ENCODE measurements around the gene LDHAL6B.

LDHAL6B gene

DNA sequence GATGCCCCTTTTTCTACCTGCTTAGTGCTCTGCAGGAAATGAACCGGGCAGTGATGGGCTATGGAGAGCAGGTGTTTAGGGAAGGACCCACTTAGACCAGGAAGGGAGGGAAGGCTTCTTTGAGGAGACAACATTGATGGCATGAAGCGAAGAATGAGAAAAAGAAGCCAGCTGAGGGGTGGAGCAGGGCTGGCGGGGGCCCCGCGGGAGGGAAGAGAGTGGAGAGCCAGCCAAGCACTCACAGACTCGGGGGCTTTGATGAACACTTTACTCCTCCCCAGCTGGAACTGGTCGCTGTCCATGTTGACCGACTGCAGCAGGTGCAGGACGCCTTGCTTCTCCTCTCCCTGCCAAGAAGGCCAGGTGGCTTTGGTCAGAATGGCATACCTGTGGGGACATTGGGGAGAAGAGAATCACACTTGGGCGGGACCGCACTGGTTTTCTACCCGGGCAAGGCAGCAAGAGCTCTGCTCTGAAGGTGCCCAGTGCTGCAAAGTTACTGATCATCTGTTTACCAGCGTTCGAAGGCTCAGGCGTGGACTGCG, 28.4 kb upstream of the LDHAL6B start:
- DNase-seq: no peak

- no peak for DNase-seq
These were observed 26.9 kb upstream of the LDHAL6B start for GRCh38 chr15:59179717-59180116.

- DNase-seq: no peak
These were observed 25.6 kb upstream of the LDHAL6B start for GRCh38 chr15:59180945-59181600.

DNA sequence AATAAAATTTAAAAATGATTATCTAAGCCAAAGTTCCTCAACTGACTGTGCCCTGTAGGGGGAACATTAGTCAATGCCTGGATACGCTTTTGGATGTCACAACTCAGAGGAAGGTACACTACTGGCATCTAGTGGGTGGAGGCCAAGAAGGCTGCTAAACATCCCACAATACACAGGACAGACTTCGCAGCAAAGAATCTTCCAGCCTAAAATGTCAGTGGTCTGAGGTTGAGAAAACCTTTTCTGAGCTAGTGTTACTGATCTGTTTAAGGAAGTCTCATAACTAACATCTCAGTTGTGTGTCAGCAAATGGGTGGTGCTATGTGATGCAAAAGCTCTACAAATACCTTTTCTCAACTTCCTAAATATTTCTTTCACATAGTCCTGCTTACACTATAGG, 20.9 kb upstream of the LDHAL6B start:
- no peak for DNase-seq

GRCh38 chr15:59186501-59186900, 20.1 kb upstream of the LDHAL6B start:
- DNase-seq: no peak

DNA sequence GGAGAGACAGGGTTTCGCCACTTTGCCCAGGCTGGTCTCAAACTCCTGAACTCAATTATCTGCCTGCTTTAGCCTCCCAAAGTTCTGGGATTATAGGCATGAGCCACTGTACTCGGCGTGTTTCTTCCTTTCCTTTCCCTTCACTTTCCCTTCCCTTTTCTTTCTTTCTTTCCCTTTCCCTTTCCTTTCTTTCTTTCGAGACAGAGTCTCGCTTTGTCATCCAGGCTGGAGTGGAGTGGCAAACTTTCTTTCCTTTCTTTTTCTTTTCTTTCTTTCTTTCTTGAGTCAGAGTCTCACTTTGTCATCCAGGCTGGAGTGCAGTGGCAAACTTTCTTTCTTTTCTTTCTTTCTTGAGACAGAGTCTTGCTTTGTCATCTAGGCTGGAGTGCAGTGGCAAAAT, 17.4 kb upstream of the LDHAL6B start:
- DNase-seq: no peak

GRCh38 chr15:59190291-59190690, 16.4 kb upstream of the LDHAL6B start:
- no peak for DNase-seq

DNA sequence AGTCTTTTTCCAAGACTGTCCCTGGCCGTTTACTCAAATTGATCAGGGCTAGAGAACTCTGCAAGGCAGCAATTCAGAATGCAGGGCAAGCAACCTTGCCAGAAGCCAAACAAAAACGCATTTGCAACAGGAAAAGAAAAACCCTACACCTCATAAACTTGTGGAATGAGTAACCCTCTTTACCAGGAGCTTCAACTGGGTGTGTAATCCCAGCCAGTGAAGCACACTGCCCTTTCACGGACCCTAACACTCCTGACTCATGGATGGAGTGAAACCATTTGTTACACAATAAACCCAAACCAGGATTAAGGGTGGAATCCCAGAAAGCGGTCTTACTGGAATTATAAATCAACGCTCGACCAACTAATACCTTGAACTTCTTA, 14.8 kb upstream of the LDHAL6B start:
- DNase-seq: no peak

DNA sequence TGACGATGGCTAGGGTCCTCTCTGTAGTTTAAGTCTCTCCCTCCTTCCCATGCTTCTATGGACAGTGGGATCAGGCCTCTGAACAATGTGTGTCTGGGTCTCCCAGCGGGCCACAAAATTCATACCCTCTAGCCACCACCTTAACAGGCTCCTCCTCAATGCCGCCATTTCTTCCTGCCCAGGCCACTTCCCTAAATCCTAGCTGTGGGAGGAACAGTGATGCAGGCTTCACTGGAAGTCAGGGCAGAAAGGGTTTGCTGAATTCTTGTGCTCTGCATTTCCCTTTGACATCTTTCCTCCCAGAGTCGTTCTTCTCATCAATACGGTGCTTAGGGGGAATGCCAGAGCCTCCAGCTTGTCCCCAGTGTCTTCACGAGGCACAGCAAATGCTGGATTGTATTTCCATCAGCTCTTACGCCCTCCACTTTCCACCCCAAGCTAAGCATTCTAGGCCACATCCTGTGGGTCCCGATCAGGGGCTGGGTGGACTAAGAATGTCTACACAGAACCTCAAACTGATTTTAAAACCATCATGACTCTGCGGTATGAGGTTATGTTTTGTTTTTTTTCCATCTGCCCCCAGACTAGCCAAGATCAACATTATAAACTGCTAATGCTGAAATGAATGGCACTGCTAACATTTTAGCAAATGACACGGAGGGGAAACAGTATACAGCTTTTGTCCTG, 11.9 kb upstream of the LDHAL6B start:
- no peak for DNase-seq

DNA sequence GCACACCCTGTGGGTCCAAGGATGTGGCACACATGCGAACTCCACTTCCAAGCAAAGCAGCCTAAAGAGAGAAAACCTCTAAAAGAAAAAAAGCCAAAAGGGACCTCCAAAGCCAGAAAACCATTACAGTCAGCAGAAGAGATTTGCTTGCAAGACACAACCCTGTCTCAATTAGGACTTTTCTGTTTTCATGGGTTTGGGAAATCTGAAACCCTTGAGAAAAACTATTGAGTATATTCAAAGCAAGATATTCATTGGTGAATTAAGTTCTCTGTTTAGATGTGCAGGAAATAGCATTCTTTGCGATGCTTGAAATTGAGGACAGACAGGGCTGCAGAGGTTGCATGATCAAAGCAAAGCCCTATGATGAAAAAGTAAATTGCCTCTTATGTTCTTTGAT, 10.2 kb upstream of the LDHAL6B start:
- DNase-seq: no peak

DNA sequence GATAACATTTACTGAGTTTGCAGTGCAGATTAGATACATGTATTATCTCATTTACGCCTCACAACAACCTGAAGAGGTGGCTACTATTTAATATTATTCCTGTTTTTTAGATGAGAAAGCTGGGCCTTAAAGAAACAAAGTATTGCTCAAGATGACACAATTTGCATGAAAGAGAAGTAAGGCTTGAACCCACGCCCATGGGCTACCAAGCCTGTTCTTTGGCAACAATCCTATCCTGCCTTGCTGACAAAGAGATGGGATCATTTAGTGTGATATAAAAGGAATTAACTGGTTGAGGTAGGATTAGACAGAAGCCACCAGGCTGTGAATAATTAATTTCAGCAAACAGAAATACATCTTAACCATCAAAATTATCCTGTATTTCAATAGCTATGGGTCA, 9.2 kb upstream of the LDHAL6B start:
- DNase-seq: no peak

DNA sequence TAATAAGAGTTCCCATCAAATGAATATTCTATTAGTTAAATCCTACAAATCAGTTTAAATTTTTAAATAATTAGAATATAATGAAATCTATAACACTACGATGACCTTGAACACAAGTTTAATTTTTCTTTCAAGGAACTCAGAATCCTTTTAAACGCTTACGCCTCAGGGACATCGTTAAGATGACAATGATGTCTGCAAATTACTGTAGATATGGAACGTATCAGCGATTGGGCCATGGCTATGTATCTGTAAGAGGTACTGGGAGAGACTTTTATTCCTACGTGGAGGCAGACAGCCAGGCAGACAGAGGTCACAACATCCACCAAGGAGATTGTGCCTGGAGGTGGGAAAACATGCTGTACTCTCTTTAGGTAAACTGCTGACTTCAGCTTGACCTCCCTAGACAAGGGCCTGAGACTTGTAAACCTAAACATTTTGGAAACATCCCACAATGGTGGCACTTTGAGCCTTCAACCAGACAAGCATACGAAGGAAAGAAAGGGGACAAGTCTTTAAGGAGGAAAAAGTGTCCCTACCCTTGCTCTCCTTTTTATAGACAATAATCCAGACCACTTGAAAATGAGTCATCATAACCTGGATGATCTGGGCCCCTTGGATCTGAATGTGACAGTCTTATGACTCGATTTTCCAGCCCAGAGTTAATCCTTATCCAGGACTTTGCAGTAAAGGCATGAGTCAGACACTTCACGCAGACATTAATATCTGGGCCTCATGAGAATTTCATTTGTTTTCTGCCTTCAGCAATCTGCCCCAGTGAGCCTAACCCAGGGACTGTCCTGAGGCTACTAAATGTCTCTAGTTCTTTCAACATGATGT, 6.8 kb upstream of the LDHAL6B start:
- no peak for DNase-seq

GRCh38 chr15:59200560-59200959, 6.1 kb upstream of the LDHAL6B start:
- no peak for DNase-seq

DNA sequence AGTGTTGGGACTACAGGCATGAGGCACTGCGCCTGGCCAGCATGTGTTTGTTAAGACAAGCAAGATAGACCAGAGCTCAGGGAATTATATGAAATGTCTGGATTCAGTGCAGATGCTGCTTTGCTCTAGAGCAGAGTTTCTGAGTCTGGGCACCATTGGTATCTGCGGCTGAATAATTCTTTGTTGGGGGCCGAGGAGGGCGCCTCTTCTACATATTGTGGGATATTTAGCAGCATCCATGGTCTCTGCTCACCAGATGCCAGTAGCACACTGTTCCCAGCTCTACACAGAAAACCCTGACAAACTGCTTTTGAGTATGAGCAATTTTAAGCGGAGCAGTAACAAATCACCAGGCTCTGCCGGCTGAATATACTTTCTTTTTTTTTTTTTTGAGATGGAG, 3.6 kb upstream of the LDHAL6B start:
- DNase-seq: no peak

- no peak for DNase-seq
These were observed 3.0 kb upstream of the LDHAL6B start for GRCh38 chr15:59203657-59204056.

- no peak for DNase-seq
These were observed 612 bp upstream of the LDHAL6B start for GRCh38 chr15:59205839-59206622.

DNA sequence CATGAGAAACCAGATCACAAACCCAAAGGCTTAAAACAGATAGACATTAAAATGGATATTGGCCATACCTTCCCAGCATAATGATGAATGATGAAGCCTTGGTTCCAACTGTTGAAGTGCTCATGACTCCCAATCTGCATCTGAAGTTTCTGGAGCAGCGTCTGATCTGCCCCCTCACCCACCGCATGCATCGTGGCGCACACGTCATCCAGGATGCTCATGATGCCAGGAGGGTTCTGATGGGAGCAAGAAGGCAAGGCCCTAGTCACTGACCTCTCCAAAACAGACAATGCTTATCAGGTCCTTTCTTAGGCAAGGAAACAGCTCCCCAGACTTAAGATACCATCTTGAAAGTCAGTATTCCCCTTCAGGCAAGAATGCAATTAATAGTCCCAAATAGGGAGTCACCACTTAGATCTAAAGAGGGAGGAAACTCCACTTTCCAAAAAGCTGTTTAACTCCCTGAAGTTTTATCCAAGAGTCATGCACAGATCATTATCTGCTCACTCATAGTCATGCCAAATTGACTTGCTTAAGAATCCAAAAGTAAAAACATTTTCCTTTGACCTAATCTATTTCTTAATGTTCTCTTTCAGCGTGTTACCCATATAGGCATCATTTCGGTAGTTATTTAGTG, 2.1 kb downstream of the LDHAL6B start:
- DNase-seq: no peak

- no peak for DNase-seq
These were observed 3.5 kb downstream of the LDHAL6B start for GRCh38 chr15:59210186-59210585.

- no peak for DNase-seq
These were observed 10.3 kb downstream of the LDHAL6B start for GRCh38 chr15:59216911-59217310.

GRCh38 chr15:59217876-59218498, 11.3 kb downstream of the LDHAL6B start:
- no peak for DNase-seq

DNA sequence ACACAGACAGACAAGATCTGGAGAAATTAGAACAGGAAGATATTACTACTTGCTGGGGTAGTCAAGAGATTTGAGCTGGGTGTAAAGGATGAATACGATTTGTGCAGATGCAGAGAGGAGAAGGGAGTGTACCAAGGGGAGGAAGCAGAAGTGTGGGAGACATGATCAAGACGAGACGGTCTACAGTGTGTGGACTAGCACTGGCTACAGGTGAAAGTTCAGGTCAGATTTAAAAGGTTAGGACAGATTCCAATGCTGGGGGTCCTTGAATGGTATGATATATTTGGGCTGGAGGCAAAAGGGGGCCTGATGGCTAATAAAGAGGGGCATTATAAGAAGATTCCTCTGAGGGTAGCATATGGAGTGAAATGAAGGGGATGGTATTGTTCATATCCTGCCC, 12.1 kb downstream of the LDHAL6B start:
- no peak for DNase-seq
